Measurements from ENCODE around the gene YEATS2. TPM values are rescaled to one million over a fixed set of nuclear protein-coding genes. Genes with fewer than 3 reads are reported as not detected.
"Not testable (repeated sequence)": the region's sequence is repeated elsewhere in the genome, so short reads cannot be mapped to it uniquely, and the experiment has no call there.

The YEATS2 gene
- total RNA-seq, 2 experiments from 2014 or later, result 59.4 to 73.9 TPM

- H3K9me3 Mint-ChIP-seq (ENCODE audit: low read depth); H3K27ac Mint-ChIP-seq; H3K27me3 Mint-ChIP-seq; CTCF ChIA-PET; DNase-seq; ATAC-seq; H3K4me1 Mint-ChIP-seq; H3K4me3 Mint-ChIP-seq; intact Hi-C loops (cut with DNase I, micrococcal nuclease): not testable (repeated sequence)
- POLR2A ChIA-PET, result interaction anchor here (0.7 kb wide), 1 partner anchor 32 kb away, joined by 4 read pairs; no protein-coding TSS in a partner anchor
- H3K36me3 Mint-ChIP-seq (ENCODE audit: low read depth), result peaks cover 55% of the 10 kb centered on the region
These were observed 78.9 kb downstream of the YEATS2 start for GRCh38 chr3:183776451-183776850.

GRCh38 chr3:183777016-183777618, 79.5 kb downstream of the YEATS2 start:
- no peaks in the 10 kb centered on the region for H3K4me1 Mint-ChIP-seq
- H3K9me3 Mint-ChIP-seq (ENCODE audit: low read depth), result no peaks in the 10 kb centered on the region
- no peak overlapping the region for H3K27ac Mint-ChIP-seq
- no peaks in the 10 kb centered on the region for H3K27me3 Mint-ChIP-seq
- H3K36me3 Mint-ChIP-seq (ENCODE audit: low read depth), result peaks cover 58% of the 10 kb centered on the region
- CTCF ChIA-PET, result no interaction called here
- H3K4me3 Mint-ChIP-seq, result no peak overlapping the region
- POLR2A ChIA-PET, result interaction anchor here (0.7 kb wide), 1 partner anchor 31 kb away, joined by 4 read pairs; no protein-coding TSS in a partner anchor
- intact Hi-C loops (cut with DNase I, micrococcal nuclease), result no loop called here
- no peak for DNase-seq
- ATAC-seq, result no peak

- peaks cover 62% of the 10 kb centered on the region for H3K36me3 Mint-ChIP-seq (ENCODE audit: low read depth)
These were observed 82.4 kb downstream of the YEATS2 start for GRCh38 chr3:183779896-183780465.

GRCh38 chr3:183781246-183781645, 83.6 kb downstream of the YEATS2 start:
- POLR2A ChIA-PET, result no interaction called here
- intact Hi-C loops (cut with DNase I, micrococcal nuclease), result loop anchor here in 1 of 2 experiments (5.0 kb wide), 1 partner anchor 69 kb away; no protein-coding TSS in a partner anchor

More at GRCh38 chr3:183779896-183780465, 82.4 kb downstream of the YEATS2 start:
- intact Hi-C loops (cut with DNase I, micrococcal nuclease), result loop anchor here in 1 of 2 experiments (5.0 kb wide), 1 partner anchor 68 kb away; no protein-coding TSS in a partner anchor
- Mint-ChIP-seq H3K27ac (no peak overlapping the region), H3K27me3 (no peaks in the 10 kb centered on the region), H3K4me1 (peaks cover 2% of the 10 kb centered on the region), H3K9me3 (ENCODE audit: low read depth) (no peaks in the 10 kb centered on the region), H3K4me3 (no peak overlapping the region)
- ATAC-seq (no peak), DNase-seq (no peak)
- POLR2A ChIA-PET, result interaction anchor here (0.7 kb wide), 1 partner anchor 13 kb away, joined by 11 read pairs; no protein-coding TSS in a partner anchor
- CTCF ChIA-PET, result interaction anchor here (0.6 to 1.1 kb wide), 3 partner anchors 12 to 17 kb away, joined by 3 to 4 read pairs (median 3); no protein-coding TSS in a partner anchor

GRCh38 chr3:183782576-183783276, 85.1 kb downstream of the YEATS2 start:
- peaks cover 64% of the 10 kb centered on the region for H3K36me3 Mint-ChIP-seq (ENCODE audit: low read depth)
- peaks cover 2% of the 10 kb centered on the region for H3K4me1 Mint-ChIP-seq
- no peak overlapping the region for H3K27ac Mint-ChIP-seq
- no peak overlapping the region for H3K4me3 Mint-ChIP-seq
- intact Hi-C loops (cut with DNase I, micrococcal nuclease), result loop anchor here in 1 of 2 experiments (5.0 kb wide), 1 partner anchor 70 kb away; no protein-coding TSS in a partner anchor
- ChIA-PET POLR2A (interaction anchor here (0.6 kb wide), 1 partner anchor 62 kb away, joined by 3 read pairs; no protein-coding TSS in a partner anchor), CTCF (interaction anchor here (2.1 kb wide), 1 partner anchor 11 kb away, joined by 5 read pairs; no protein-coding TSS in a partner anchor)
- no peaks in the 10 kb centered on the region for H3K27me3 Mint-ChIP-seq
- ATAC-seq, result peak; percentile 26
- no peak for DNase-seq
- H3K9me3 Mint-ChIP-seq (ENCODE audit: low read depth), result no peaks in the 10 kb centered on the region

More at GRCh38 chr3:183781246-183781645, 83.6 kb downstream of the YEATS2 start:
- Mint-ChIP-seq H3K27me3 (no peaks in the 10 kb centered on the region), H3K4me1 (peaks cover 2% of the 10 kb centered on the region), H3K27ac (no peak overlapping the region), H3K4me3 (no peak overlapping the region), H3K9me3 (ENCODE audit: low read depth) (no peaks in the 10 kb centered on the region), H3K36me3 (ENCODE audit: low read depth) (peaks cover 64% of the 10 kb centered on the region)
- no peak for DNase-seq
- CTCF ChIA-PET, result interaction anchor here (1.0 to 2.1 kb wide), 2 partner anchors 9 to 15 kb away, joined by 4 to 5 read pairs; no protein-coding TSS in a partner anchor
- no peak for ATAC-seq

GRCh38 chr3:183784503-183784902, 86.9 kb downstream of the YEATS2 start:
- ATAC-seq; H3K9me3 Mint-ChIP-seq (ENCODE audit: low read depth); H3K27ac Mint-ChIP-seq; H3K27me3 Mint-ChIP-seq; DNase-seq; CTCF ChIA-PET; H3K4me1 Mint-ChIP-seq; H3K4me3 Mint-ChIP-seq; POLR2A ChIA-PET: not testable (repeated sequence)
- peaks cover 64% of the 10 kb centered on the region for H3K36me3 Mint-ChIP-seq (ENCODE audit: low read depth)
- intact Hi-C loops (cut with DNase I, micrococcal nuclease), result loop anchor here in 1 of 2 experiments (5.0 kb wide), 1 partner anchor 72 kb away; no protein-coding TSS in a partner anchor

- no peaks in the 10 kb centered on the region for H3K9me3 Mint-ChIP-seq (ENCODE audit: low read depth)
- H3K4me1 Mint-ChIP-seq, result no peaks in the 10 kb centered on the region
- intact Hi-C loops (cut with DNase I, micrococcal nuclease), result no loop called here
- no peak overlapping the region for H3K4me3 Mint-ChIP-seq
- peaks cover 55% of the 10 kb centered on the region for H3K36me3 Mint-ChIP-seq (ENCODE audit: low read depth)
- CTCF ChIA-PET, result interaction anchor here (0.5 kb wide), 1 partner anchor 276 kb away, joined by 3 read pairs; no protein-coding TSS in a partner anchor
- H3K27me3 Mint-ChIP-seq, result no peaks in the 10 kb centered on the region
- DNase-seq (no peak), ATAC-seq (no peak)
- no peak overlapping the region for H3K27ac Mint-ChIP-seq
- POLR2A ChIA-PET, result no interaction called here
These were observed 92.2 kb downstream of the YEATS2 start for GRCh38 chr3:183789826-183790225.

GRCh38 chr3:183790700-183791099, 93.1 kb downstream of the YEATS2 start:
- ATAC-seq, result no peak
- no peak for DNase-seq
- Mint-ChIP-seq H3K4me3 (no peak overlapping the region), H3K9me3 (ENCODE audit: low read depth) (no peaks in the 10 kb centered on the region), H3K27ac (no peak overlapping the region), H3K36me3 (ENCODE audit: low read depth) (peaks cover 51% of the 10 kb centered on the region), H3K4me1 (no peaks in the 10 kb centered on the region), H3K27me3 (no peaks in the 10 kb centered on the region)
- intact Hi-C loops (cut with DNase I, micrococcal nuclease), result no loop called here
- CTCF ChIA-PET, result interaction anchor here (0.6 to 1.2 kb wide), 2 partner anchors 15 to 321 kb away, joined by 3 to 5 read pairs; no protein-coding TSS in a partner anchor
- POLR2A ChIA-PET, result no interaction called here

GRCh38 chr3:183792976-183793375, 95.4 kb downstream of the YEATS2 start:
- Mint-ChIP-seq H3K27me3 (no peaks in the 10 kb centered on the region), H3K27ac (no peak overlapping the region), H3K9me3 (ENCODE audit: low read depth) (no peaks in the 10 kb centered on the region), H3K4me1 (no peaks in the 10 kb centered on the region), H3K36me3 (ENCODE audit: low read depth) (peaks cover 51% of the 10 kb centered on the region), H3K4me3 (no peak overlapping the region)
- DNase-seq, result no peak
- POLR2A ChIA-PET, result no interaction called here
- CTCF ChIA-PET, result no interaction called here
- ATAC-seq, result no peak
- intact Hi-C loops (cut with DNase I, micrococcal nuclease), result no loop called here

- DNase-seq (no peak), ATAC-seq (no peak)
- ChIA-PET POLR2A (no interaction called here), CTCF (interaction anchor here (0.6 to 0.9 kb wide), 3 partner anchors 99 to 324 kb away, joined by 3 to 4 read pairs (median 3); no protein-coding TSS in a partner anchor)
- H3K4me1 Mint-ChIP-seq, result no peaks in the 10 kb centered on the region
- no peaks in the 10 kb centered on the region for H3K27me3 Mint-ChIP-seq
- peaks cover 51% of the 10 kb centered on the region for H3K36me3 Mint-ChIP-seq (ENCODE audit: low read depth)
- no peaks in the 10 kb centered on the region for H3K9me3 Mint-ChIP-seq (ENCODE audit: low read depth)
- no peak overlapping the region for H3K27ac Mint-ChIP-seq
- intact Hi-C loops (cut with DNase I, micrococcal nuclease), result no loop called here
- no peak overlapping the region for H3K4me3 Mint-ChIP-seq
These were observed 96.9 kb downstream of the YEATS2 start for GRCh38 chr3:183794452-183794851.

- ChIA-PET POLR2A (no interaction called here), CTCF (interaction anchor here (1.2 kb wide), 1 partner anchor 21 kb away, joined by 3 read pairs; no protein-coding TSS in a partner anchor)
- Mint-ChIP-seq H3K27me3 (no peaks in the 10 kb centered on the region), H3K27ac (no peak overlapping the region), H3K4me3 (no peak overlapping the region), H3K36me3 (ENCODE audit: low read depth) (peaks cover 53% of the 10 kb centered on the region), H3K4me1 (no peaks in the 10 kb centered on the region), H3K9me3 (ENCODE audit: low read depth) (no peaks in the 10 kb centered on the region)
- intact Hi-C loops (cut with DNase I, micrococcal nuclease), result no loop called here
- no peak for DNase-seq
- no peak for ATAC-seq
These were observed 98.8 kb downstream of the YEATS2 start for GRCh38 chr3:183796372-183796771.
